GM12878 (cell line): ENCODE measurements around the gene MED13L. TPM values are rescaled to one million over a fixed set of nuclear protein-coding genes. Genes with fewer than 3 reads are reported as not detected.

Experiments used
- ATAC-seq: fragments of 200-7000 bp; cut with Tn5 transposase; 3 replicates; pipeline ENCODE4 v1.9.1; 2020; ENCODE audit warnings: mild to moderate bottlenecking, moderate library complexity
- BruUV-seq: library from RNA; stranded (reverse); fragments of 400-500 nt; replicated peaks from 2 replicates; lab custom pipeline; 2021; lab: Mats Ljungman, UMichigan
- CTCF ChIA-PET: fragments of 300-600 bp; sonication (Branson Sonifier 250); formaldehyde crosslinking; extraction: SDS; loops from one replicate; lab custom pipeline; 2021; ENCODE audit warnings: inconsistent platforms; lab: Yijun Ruan, JAX
- POLR2A ChIA-PET: fragments of 350-600 bp; formaldehyde crosslinking; extraction: SDS; loops from one replicate; lab custom pipeline; 2021; ENCODE audit warnings: inconsistent platforms; lab: Charles Lee
- RAD21 ChIA-PET: fragments of 300-600 bp; sonication (Branson Sonifier 250); formaldehyde crosslinking; loops from one replicate; lab custom pipeline; 2023; ENCODE audit warnings: antibody characterized with exemption; ENCODE audit not compliant: unreplicated experiment; lab: Charles Lee
- SMC1A ChIA-PET: fragments of 300-600 bp; sonication (Branson Sonifier 250); formaldehyde crosslinking; loops from one replicate; lab custom pipeline; 2023; ENCODE audit not compliant: unreplicated experiment, uncharacterized antibody; lab: Charles Lee
- DNase-seq: peaks from one replicate; pipeline ENCODE4 v3.0.0-alpha.2; 2011; ENCODE audit warnings: low read depth, low spot score
- FAIRE-seq: peaks from 3 replicates; lab custom pipeline; 2011; peaks lifted over from hg19 to GRCh38; lab: Jason Lieb, UNC
- H2AFZ ChIP-seq: 2 replicates; pipeline ENCODE4 v1.6.0; 2011; ENCODE audit warnings: low read depth, low read length, control low read depth; ENCODE audit not compliant: control insufficient read depth
- H3K27ac ChIP-seq: 2 replicates; pipeline ENCODE4 v1.5.1; 2011; ENCODE audit warnings: control low read depth; ENCODE audit not compliant: control insufficient read depth, insufficient read depth
- H3K27me3 ChIP-seq, 2 experiments: replicated peaks in 1 of 2; 2 replicates each; pipeline versions ENCODE4 v1.6.0 to v1.6.1; 2011; ENCODE audit warnings: low read length in 1 of 2; ENCODE audit not compliant: control insufficient read depth in 2 of 2, insufficient read depth in 2 of 2
- H3K36me3 ChIP-seq, 2 experiments: 2 replicates each; pipeline ENCODE4 v1.5.1; 2011; ENCODE audit warnings: low read length in 1 of 2; ENCODE audit not compliant: control insufficient read depth in 2 of 2, insufficient read depth in 2 of 2
- H3K4me1 ChIP-seq: 2 replicates; pipeline ENCODE4 v1.6.1; 2011; ENCODE audit warnings: mild to moderate bottlenecking, low read length, moderate library complexity, mixed read lengths; ENCODE audit not compliant: control insufficient read depth, insufficient read depth
- H3K4me2 ChIP-seq: 2 replicates; pipeline ENCODE4 v1.6.0; 2011; ENCODE audit warnings: control low read depth; ENCODE audit not compliant: control insufficient read depth, insufficient read depth
- H3K4me3 ChIP-seq: fragments of 200-600 bp; sonication (generic); 2 replicates; pipeline ENCODE4 v1.5.1; 2016
- H3K79me2 ChIP-seq: 2 replicates; pipeline ENCODE4 v1.6.0; 2011; ENCODE audit warnings: low read length; ENCODE audit not compliant: control insufficient read depth, insufficient read depth
- H3K9ac ChIP-seq: 2 replicates; pipeline ENCODE4 v1.8.0; 2011; ENCODE audit warnings: low read length, control low read depth, mixed read lengths; ENCODE audit not compliant: control insufficient read depth, insufficient read depth
- H3K9me3 ChIP-seq: replicated peaks from 3 replicates; pipeline ENCODE4 v1.5.1; 2011; ENCODE audit warnings: mild to moderate bottlenecking, low read length; ENCODE audit not compliant: control insufficient read depth, insufficient read depth
- H4K20me1 ChIP-seq: 2 replicates; pipeline ENCODE4 v1.6.0; 2011; ENCODE audit not compliant: control insufficient read depth, insufficient read depth
- BMI1 ChIP-seq: fragments of 450-650 bp; IDR thresholded peaks from 2 replicates; pipeline ENCODE4 v1.6.1; 2016; ENCODE audit warnings: mild to moderate bottlenecking, moderate library complexity, borderline replicate concordance
- CREB1 ChIP-seq: IDR thresholded peaks from 2 replicates; pipeline ENCODE4 v1.6.1; 2012; ENCODE audit warnings: low read depth, mild to moderate bottlenecking, inconsistent platforms
- CREM ChIP-seq: IDR thresholded peaks from 2 replicates; pipeline ENCODE4 v1.6.1; 2014; ENCODE audit warnings: antibody characterized with exemption, low read depth
- FOS ChIP-seq: IDR thresholded peaks from 3 replicates; pipeline ENCODE4 v1.6.1; 2011; ENCODE audit warnings: borderline replicate concordance; ENCODE audit not compliant: insufficient read length; ENCODE audit errors: extremely low read depth
- HDAC2 ChIP-seq: fragments of 200-600 bp; sonication (generic); IDR thresholded peaks from 2 replicates; pipeline ENCODE4 v1.6.1; 2017
- NBN ChIP-seq: fragments of 450-650 bp; IDR thresholded peaks from 2 replicates; pipeline ENCODE4 v1.6.1; 2016
- NR2F1 ChIP-seq: fragments of 450-650 bp; conservative IDR thresholded peaks from 2 replicates; pipeline ENCODE4 v1.6.1; 2017; ENCODE audit warnings: mild to moderate bottlenecking
- POLR2AphosphoS2 ChIP-seq: IDR thresholded peaks from 2 replicates; pipeline ENCODE4 v1.6.1; 2011; ENCODE audit warnings: low read depth, mild to moderate bottlenecking, low read length, improper control_type of control experiment, moderate library complexity
- SMC3 ChIP-seq: IDR thresholded peaks from 2 replicates; pipeline ENCODE4 v1.6.1; 2011; ENCODE audit warnings: low read length, improper control_type of control experiment, borderline replicate concordance
- WGBS: methylation state at CpG from one replicate; pipeline ENCODE4 v1.1.6; 2016; ENCODE audit warnings: low lambda C conversion rate; ENCODE audit not compliant: insufficient replicate concordance, insufficient coverage; ENCODE audit errors: missing lambda C conversion rate; 5-methylcytosine and 5-hydroxymethylcytosine counted together
- in situ Hi-C: fragments of 300-500 bp; cut with MboI; formaldehyde crosslinking; loops from 9 replicates; pipeline ENCODE4 v1.14.3; 2018; ENCODE audit warnings: mixed read lengths
- intact Hi-C: fragments of 100-400 bp; cut with micrococcal nuclease; formaldehyde crosslinking; loops from one replicate; pipeline ENCODE4 v1.14.2; 2022; ENCODE audit not compliant: unreplicated experiment
- polyA plus RNA-seq, 11 experiments: library from polyadenylated mRNA; depleted of rRNA in 4 of 11; unstranded in 6 of 11; stranded (reverse) in 5 of 11; fragments of >200 nt; fragmentation: Nextera tagmentation in 4 of 11; fragmentation: Illumina TruSeq in 1 of 11; extraction: Ambion mirVana in 4 of 11; extraction: Trizol in 1 of 11; gene quantifications; 1 replicate in 1 of 11; 2 replicates in 10 of 11; pipeline versions ENCODE4 v1.2.1 to v1.2.3, GENCODE V29; 2011 to 2016; ENCODE audit warnings: inconsistent platforms in 2 of 11, missing spikeins in 2 of 11, low read depth in 1 of 11
- total RNA-seq, 4 experiments: library from RNA; depleted of rRNA in 3 of 4; stranded (reverse); fragments of >200 nt in 3 of 4; fragmentation: Illumina TruSeq in 1 of 4; extraction: Trizol in 1 of 4; gene quantifications; 2 replicates each; pipeline versions ENCODE4 v1.2.1 to v1.2.3, GENCODE V29; 2013 to 2021
- TF ChIP-seq, protein P1 (sequence below): IDR thresholded peaks from 2 replicates; pipeline ENCODE4 v1.6.1; 2011; ENCODE audit warnings: low read depth, mild to moderate bottlenecking, low read length, moderate library complexity, borderline replicate concordance; ENCODE audit errors: extremely low read depth

Gene MED13L
- total and polyA plus RNA-seq, 10 of the 15 experiments (the other 5 are each of a cell fraction or from before 2014, with no cell fraction given) = 3.7 to 30.1 (median 9.1) TPM

DNA sequence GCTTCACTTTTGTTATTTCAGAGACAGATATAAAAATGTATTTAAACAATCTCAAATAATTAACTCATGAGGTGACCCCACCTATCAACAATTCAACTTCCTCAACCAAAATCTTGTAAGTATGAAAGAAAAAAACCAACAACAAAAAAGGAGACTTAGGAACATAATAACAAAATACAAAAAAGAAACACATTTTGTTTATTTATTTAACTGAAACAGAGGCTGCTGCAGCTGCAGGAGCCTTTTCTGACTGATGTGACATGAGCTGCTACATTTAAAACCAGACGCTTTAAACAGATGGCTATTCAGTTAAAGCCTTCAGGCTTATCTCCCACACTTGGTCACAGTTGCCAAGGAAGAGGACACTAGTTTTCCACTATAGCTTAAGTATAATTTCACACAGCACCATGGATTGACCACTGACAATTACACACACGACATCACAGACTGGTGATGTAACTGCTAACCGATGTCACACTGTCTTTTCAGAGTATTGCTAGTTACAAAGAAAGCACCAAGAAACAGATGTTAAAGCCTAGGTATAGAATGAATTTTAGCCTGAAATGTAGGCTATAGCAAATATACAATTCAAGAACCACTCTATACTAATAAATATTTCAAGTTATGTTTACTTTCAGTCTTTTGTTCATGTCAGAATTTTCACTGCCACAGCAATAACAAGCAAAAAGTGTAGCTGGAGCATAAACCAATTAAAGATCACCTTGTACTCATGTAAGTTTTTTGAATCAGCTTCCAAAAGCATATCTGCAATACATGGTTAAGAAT is 113.0 kb downstream of the MED13L start:
- TF ChIP-seq NBN = no peak
- TF ChIP-seq POLR2AphosphoS2 = no peak
- no peak for TF ChIP-seq BMI1
- TF ChIP-seq, protein P1, sequence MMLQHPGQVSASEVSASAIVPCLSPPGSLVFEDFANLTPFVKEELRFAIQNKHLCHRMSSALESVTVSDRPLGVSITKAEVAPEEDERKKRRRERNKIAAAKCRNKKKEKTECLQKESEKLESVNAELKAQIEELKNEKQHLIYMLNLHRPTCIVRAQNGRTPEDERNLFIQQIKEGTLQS = no peak
- peak; percentile 48; the same call in 1 of the 2 replicates for TF ChIP-seq CREB1
- TF ChIP-seq FOS = no peak
- TF ChIP-seq HDAC2 = no peak
- TF ChIP-seq SMC3 = no peak
- TF ChIP-seq CREM = peak; percentile 21; the same call in 1 of the 2 replicates
- no peak for TF ChIP-seq NR2F1
- SMC1A ChIA-PET = no interaction called here

More for the DNA sequence above, 113.0 kb downstream of the MED13L start:
- no peaks in the 10 kb centered on the region; the same call in 2 of the 3 replicates for H3K9me3 ChIP-seq
- ATAC-seq (peak; percentile 39), FAIRE-seq (no peak), DNase-seq (no peak)
- intact Hi-C loops = no loop called here
- no peaks in the 10 kb centered on the region for H3K36me3 ChIP-seq
- no peaks in the 10 kb centered on the region for H3K27me3 ChIP-seq
- POLR2A ChIA-PET = no interaction called here
- no peak overlapping the region for H3K4me2 ChIP-seq
- no peak overlapping the region for H3K27ac ChIP-seq
- no peak overlapping the region for H3K9ac ChIP-seq
- H3K4me1 ChIP-seq = no peaks in the 10 kb centered on the region
- no peak overlapping the region for H3K4me3 ChIP-seq
- in situ Hi-C loops = no loop called here
- no peaks in the 10 kb centered on the region for H3K79me2 ChIP-seq
- 37% methylated on average over 3 of the region's 3 CpGs for WGBS
- no peaks in the 10 kb centered on the region for H4K20me1 ChIP-seq
- H2AFZ ChIP-seq = no peak overlapping the region
- CTCF ChIA-PET = interaction anchor here (1.2 kb wide), 1 partner anchor 30 kb away, joined by 3 read pairs; no protein-coding TSS in a partner anchor
- RAD21 ChIA-PET = interaction anchor here (0.6 to 1.0 kb wide), 2 partner anchors 9 to 25 kb away, joined by 3 read pairs; no protein-coding TSS in a partner anchor
- BruUV-seq = no TSS peak
